ENCODE data around the gene SEC24D. TPM values are rescaled to one million over a fixed set of nuclear protein-coding genes. Genes with fewer than 3 reads are reported as not detected.

SEC24D gene
- total RNA-seq, 1 donor from 2014 or later: 8.2 TPM

- Histone ChIP-seq H2AFZ (replicated peaks) (no peak overlapping the region), H3K4me1 (no peaks in the 10 kb centered on the region), H3K9ac (no peak overlapping the region), H3K36me3 (no peaks in the 10 kb centered on the region), H3K9me3 (ENCODE audit: low read depth) (no peaks in the 10 kb centered on the region), H3K27ac (no peak overlapping the region), H4K20me1 (ENCODE audit: low read depth) (no peaks in the 10 kb centered on the region), H3K4me3 (no peak overlapping the region), H3K27me3 (no peaks in the 10 kb centered on the region), H3K4me2 (no peak overlapping the region), H3K79me2 (ENCODE audit: low read depth) (no peaks in the 10 kb centered on the region), H3F3A (ENCODE audit: low read depth) (peaks cover 7% of the 10 kb centered on the region)
- peaks cover 6% of the 10 kb centered on the region for H3K36me3 Mint-ChIP-seq
- no peak for DNase-seq (ENCODE audit: low spot score)
- H3K9me3 Mint-ChIP-seq: no peaks in the 10 kb centered on the region
- H3K27me3 Mint-ChIP-seq (ENCODE audit: insufficient read depth, low read depth): peaks cover 8% of the 10 kb centered on the region
- peaks cover 12% of the 10 kb centered on the region for H3K4me1 Mint-ChIP-seq
- no peak for TF ChIP-seq EZH2 (IDR thresholded peaks at IDR 0.05)
- TF ChIP-seq EZH2phosphoT487 (IDR thresholded peaks at IDR 0.05): no peak
- TF ChIP-seq CTCF (IDR thresholded peaks at IDR 0.05): no peak
- no peak overlapping the region for H3K27ac Mint-ChIP-seq
- peak overlapping the region; percentile 42 for H3K4me3 Mint-ChIP-seq
Observed at GRCh38 chr4:118834070-118834469, 1.9 kb downstream of the SEC24D start.

- Histone ChIP-seq H3K9me3 (ENCODE audit: low read depth) (no peaks in the 10 kb centered on the region), H2AFZ (replicated peaks) (no peak overlapping the region), H4K20me1 (ENCODE audit: low read depth) (no peaks in the 10 kb centered on the region), H3K9ac (no peak overlapping the region), H3K4me2 (no peak overlapping the region), H3K4me1 (no peaks in the 10 kb centered on the region), H3K27ac (no peak overlapping the region), H3F3A (ENCODE audit: low read depth) (peaks cover 7% of the 10 kb centered on the region), H3K27me3 (no peaks in the 10 kb centered on the region), H3K4me3 (no peak overlapping the region), H3K79me2 (ENCODE audit: low read depth) (no peaks in the 10 kb centered on the region), H3K36me3 (no peaks in the 10 kb centered on the region)
- Mint-ChIP-seq H3K36me3 (peaks cover 6% of the 10 kb centered on the region), H3K4me3 (no peak overlapping the region), H3K9me3 (no peaks in the 10 kb centered on the region), H3K4me1 (peaks cover 12% of the 10 kb centered on the region), H3K27ac (no peak overlapping the region), H3K27me3 (ENCODE audit: insufficient read depth, low read depth) (peaks cover 8% of the 10 kb centered on the region)
- TF ChIP-seq CTCF (IDR thresholded peaks at IDR 0.05) (no peak), EZH2 (IDR thresholded peaks at IDR 0.05) (no peak), EZH2phosphoT487 (IDR thresholded peaks at IDR 0.05) (no peak)
- no peak for DNase-seq (ENCODE audit: low spot score)
Observed at GRCh38 chr4:118833192-118833820, 2.6 kb downstream of the SEC24D start.

- H3F3A ChIP-seq (ENCODE audit: low read depth): no peaks in the 10 kb centered on the region
- no peaks in the 10 kb centered on the region for H3K9me3 ChIP-seq (ENCODE audit: low read depth)
- no peak overlapping the region for H3K4me2 ChIP-seq
- H2AFZ ChIP-seq (replicated peaks): no peak overlapping the region
- no peak overlapping the region for H3K27ac ChIP-seq
- peaks cover 5% of the 10 kb centered on the region for H3K4me1 Mint-ChIP-seq
- no peak overlapping the region for H3K27ac Mint-ChIP-seq
- H3K4me1 ChIP-seq: no peaks in the 10 kb centered on the region
- no peak overlapping the region for H3K4me3 Mint-ChIP-seq
- H3K4me3 ChIP-seq: no peak overlapping the region
- H3K27me3 Mint-ChIP-seq (ENCODE audit: insufficient read depth, low read depth): peaks cover 2% of the 10 kb centered on the region
- H3K9ac ChIP-seq: no peak overlapping the region
- H4K20me1 ChIP-seq (ENCODE audit: low read depth): no peaks in the 10 kb centered on the region
- TF ChIP-seq CTCF (IDR thresholded peaks at IDR 0.05) (no peak), EZH2phosphoT487 (IDR thresholded peaks at IDR 0.05) (no peak), EZH2 (IDR thresholded peaks at IDR 0.05) (no peak)
- H3K36me3 Mint-ChIP-seq: peaks cover 6% of the 10 kb centered on the region
- no peak for DNase-seq (ENCODE audit: low spot score)
- H3K36me3 ChIP-seq: no peaks in the 10 kb centered on the region
- no peaks in the 10 kb centered on the region for H3K79me2 ChIP-seq (ENCODE audit: low read depth)
- no peaks in the 10 kb centered on the region for H3K27me3 ChIP-seq
- H3K9me3 Mint-ChIP-seq: no peaks in the 10 kb centered on the region
Observed at GRCh38 chr4:118829107-118829506, 6.8 kb downstream of the SEC24D start.

Measured in neural progenitor cell (in vitro differentiated cells).